ENCODE data around the gene C2CD3.
"Not testable (repeated sequence)": the region's sequence is repeated elsewhere in the genome, so short reads cannot be mapped to it uniquely, and the experiment has no call there.

Gene C2CD3

DNA sequence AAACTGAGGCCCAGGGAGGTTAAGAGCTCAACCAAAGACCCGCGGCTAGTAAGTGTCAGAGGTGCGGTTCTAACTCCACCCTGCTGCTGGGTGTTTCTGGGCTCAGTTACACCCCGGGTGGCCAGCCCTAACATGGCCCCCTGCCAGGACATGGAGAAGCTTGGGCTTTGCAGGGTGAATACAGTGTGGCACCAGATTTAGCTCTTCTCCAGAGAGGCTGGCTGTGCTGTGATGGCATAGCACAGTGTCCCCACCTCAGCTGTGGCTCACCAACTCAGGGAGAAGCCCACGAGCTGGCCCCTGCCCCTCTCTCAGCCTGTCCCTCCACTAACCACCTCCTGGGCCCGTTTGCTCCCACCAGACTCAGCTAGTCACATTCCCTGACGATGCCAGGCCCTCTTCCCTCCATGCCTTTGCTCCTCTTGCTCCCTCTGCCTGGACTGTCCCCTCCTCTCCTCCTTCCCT is 168.9 kb downstream of the C2CD3 start:
- no peak for DNase-seq

DNA sequence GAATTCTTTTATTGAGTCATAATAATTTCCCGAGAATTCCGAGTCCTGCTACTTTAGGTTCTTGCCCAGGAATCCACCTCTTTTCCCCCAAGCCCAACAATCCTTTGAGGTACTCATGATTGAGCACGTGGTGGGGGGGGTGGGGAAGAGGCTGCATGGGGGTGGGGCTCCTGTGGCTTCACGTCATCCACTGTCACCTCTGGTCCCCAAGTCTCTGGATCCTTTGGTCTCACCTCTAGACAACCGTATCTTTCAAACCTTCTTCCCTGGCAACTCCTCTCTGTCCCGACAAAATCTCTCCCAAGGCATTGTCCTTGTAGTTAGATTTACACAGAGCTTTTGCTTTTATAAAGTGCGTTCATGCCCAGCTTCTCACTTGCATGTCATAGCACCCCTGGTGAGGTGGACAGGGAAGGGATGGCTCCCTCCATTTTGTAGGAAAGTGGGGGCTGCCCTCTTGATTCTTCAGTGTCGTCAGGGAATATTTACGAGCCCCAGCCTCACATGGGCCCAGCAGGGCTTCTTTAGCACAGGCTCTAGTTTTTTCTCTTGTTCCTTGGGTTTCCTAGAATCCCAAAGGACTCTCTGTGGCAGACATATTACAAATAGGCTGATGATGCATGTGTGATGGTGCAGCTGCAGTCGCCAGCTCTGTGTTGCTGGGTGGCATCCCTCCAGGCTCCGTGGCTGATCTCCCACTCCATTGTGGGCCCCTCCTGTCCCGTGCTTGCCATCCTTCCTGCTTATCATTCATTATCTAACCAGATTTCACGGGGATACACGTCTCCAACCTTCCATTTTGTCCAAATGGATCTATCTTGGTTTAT is 170.3 kb downstream of the C2CD3 start:
- DNase-seq = no peak

DNA sequence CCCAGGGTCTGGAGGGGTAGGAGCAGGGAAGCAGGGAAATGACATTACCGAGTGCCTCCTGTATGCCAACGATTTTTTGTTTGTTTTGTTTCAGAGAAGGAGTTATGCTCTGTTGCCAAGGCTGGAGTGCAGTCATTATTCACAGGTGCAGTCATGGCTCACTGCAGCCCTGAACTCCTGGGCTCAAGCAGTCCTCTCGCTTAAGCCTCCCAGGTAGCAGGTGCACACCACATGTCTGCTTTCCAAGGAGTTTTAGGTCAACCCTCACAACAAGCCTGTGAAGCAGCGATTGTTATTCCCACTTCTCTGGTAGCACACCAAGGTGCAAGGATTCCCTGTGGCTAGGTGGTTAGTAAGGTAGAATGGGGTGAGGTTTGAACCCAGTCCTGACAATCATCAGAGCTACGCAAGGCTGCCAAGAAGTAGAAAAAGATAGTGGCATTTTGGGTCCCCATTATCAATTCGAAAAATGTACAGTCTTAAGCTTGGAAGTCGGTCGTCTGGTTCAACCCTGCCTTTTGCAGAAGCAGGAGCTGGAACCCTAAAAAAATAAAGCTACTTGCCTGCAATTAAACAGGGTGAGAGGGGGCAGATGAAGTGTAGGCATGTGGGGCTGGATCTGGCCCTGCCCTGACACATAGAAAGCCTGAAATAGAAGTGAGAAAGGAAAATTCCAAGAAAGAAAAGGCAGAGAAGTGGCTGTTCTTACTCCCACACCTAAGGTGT is 171.1 kb downstream of the C2CD3 start:
- no peak for DNase-seq

DNA sequence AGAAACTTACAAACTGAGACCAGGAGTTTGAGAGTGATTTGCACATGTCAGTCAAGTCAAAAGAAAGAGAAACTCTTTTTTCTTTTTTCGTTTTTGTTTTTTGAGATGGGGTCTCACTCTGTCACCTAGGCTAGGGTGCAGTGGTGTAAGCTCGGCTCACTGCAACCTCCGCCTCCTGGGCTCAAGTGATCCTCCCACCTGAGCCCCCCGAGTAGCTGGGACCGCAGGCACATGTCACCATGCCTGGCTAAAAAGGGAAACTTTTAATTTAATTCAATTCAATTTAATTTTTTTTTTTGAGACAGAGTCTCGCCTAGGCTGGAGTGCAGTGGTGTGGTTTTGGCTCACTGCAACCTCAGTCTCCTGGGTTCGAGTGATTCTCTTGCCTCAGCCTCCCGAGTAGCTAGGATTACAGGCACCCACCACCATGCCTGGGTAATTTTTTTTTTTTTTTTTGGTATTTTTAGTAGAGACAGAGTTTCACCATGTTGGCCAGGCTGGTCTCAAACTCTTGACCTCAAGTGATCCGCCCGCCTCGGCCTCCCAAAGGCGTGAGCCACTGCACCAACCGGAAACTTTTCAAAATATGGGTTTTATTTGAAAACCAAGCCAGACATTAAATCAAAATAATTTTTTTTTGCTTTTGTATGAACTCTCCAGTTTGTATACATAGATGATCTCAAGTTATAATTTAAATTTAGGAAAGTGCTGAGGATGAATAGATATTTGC is 171.8 kb downstream of the C2CD3 start:
- no peak for DNase-seq

DNA sequence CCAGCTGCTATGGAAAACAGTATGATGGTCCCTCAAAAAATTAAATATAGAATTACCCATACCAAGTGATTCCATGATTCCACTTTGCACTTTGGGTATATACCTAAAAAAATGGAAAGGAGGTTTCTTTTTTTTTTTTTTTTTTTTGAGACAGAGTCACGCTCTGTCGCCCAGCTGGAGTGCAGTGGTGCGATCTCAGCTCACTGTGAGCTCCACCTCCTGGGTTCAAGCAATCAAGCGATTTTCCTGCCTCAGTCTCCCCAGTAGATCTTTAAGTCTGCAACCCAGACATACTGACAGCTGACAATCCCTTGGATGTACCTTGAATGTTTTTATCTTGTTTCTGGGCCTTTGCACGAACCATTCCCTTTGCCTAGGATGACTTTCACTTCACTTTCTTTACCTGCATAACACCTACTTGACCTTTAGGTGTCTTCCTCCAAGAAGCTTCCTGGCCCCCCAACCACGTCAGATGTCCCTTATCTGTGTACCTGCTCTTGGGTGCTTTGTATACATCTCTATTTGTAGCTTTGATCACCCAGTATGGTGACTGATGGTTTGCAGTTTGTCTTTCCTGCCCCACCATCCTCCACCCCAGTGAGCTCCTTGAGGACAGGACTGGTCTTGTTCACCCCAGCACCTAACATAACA is 173.6 kb downstream of the C2CD3 start:
- no peak for DNase-seq

DNA sequence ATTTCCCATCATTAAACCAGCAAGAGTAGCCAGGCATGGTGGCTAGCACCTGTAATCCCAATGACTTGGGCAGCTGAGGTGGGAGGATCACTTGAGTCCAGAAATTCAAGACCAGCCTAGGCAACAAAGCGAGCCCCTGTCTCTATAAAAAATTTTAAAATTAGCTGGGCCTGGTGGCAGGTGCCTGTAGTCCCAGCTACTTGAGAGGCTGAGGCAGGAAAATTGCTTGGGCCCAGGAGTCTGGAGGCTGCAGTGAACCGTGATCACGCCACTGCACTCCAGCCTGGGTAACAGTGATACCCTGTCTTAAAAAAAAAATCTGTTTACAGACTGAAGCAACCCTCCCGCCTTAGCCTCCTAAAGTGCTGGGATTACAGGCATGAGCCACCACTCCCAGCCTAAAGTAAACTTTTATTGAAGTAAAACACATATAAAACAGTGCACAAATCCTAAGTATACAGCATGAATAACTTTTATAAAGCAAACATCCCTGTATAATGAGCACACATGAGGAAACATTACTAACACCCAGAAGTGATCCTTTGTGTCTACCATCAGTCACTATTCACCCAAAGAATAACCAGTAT is 174.5 kb downstream of the C2CD3 start:
- no peak for DNase-seq

DNA sequence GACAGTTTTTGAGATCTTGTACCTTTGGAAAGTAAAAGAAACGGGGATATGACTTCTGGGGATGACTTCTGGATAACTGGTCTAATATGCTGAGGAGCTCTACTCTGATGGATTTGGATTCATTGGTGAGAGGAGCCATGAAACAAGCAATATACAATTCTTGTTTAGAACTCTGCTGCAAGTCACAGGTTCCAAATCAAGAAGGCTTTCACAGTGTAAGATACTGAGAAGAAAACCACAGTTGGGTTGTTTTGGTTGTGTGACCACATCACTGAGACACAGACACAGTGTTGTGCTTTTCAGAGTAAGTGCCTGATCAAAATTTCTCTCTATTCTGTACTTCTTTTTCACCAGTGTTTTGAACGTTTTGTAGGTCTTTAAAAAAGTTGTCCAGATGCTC is 175.1 kb downstream of the C2CD3 start:
- DNase-seq = no peak

DNA sequence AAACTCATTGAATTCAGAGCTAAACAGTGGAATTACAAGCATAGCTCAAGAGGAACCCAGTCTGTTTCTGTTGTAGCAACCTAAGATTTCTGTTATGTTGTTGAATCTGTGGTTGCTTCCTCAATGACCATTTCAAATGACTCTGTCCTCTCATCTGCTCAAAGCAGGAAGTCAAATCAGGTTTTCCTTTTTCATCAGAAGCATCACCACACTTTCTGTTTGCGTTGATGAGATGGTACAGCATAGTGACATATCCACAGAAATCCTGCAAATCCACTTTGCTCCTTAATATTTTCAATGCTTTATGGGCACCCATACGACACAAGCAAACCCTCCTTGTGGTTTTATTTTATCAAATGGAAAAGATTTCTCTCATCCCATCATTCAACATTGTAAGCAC is 175.6 kb downstream of the C2CD3 start:
- DNase-seq = no peak

DNA sequence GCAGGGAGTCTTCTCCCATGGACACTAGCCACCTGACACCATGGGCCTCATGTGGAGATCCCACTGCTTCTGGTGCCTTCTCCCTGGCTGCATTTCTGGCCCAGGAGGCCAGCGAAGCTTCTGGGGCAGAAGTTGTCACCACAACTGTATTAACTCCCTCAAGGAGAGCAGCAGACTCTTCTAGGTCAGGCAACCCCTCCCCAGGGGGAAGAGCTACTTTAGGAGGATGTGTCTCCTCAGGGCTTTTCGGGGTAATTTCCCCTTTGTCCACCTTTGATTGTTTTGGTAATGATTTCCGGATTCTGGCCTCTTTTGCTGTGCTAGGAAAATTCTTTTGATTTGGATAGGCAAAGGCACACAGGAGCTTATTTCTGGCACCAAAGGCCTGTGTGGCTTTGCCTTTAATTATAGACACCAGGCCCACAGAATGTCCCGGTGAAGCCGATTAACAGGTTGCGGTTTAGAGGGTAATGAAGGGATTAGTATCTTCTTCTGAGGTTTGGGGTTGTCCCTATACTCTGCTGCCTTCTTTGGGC is 179.3 kb downstream of the C2CD3 start:
- no peak for DNase-seq

DNA sequence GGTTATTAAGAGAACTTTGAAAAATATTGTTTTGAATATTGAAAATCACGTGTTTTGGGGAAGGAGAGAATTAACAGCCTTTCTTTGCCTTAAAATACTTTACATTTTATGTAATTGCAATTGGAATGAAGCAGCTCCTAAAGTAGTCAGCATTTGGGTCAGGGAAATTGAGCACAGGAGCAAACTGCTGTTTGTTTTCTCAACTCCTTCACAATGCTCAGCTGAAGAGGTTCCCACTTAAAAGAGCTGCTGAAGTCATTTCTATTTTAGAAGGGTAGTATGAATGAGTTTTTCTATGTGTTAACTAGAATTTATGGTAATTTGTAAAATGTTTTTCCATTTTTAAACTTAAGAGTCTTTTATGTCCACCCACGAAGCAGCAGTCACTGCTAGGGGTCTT is 180.1 kb downstream of the C2CD3 start:
- no peak for DNase-seq

DNA sequence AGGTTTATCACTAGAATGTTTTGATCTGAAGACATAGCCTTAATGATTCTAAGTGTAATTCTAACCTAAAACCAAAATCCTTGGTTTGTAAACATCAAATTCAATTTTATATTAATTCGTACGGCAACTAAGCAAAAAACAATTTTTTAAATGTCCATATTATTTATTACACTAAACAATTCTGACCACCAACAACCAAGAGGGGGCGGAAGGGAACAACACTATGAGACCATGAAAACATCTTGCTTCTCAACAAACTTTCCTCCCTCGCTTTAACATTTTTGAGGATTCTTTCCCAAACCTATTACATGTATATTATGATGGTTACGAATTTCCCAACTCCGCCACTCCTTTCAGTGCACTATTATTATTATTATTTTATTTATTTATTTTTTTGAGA is 181.6 kb downstream of the C2CD3 start:
- DNase-seq = no peak

DNA sequence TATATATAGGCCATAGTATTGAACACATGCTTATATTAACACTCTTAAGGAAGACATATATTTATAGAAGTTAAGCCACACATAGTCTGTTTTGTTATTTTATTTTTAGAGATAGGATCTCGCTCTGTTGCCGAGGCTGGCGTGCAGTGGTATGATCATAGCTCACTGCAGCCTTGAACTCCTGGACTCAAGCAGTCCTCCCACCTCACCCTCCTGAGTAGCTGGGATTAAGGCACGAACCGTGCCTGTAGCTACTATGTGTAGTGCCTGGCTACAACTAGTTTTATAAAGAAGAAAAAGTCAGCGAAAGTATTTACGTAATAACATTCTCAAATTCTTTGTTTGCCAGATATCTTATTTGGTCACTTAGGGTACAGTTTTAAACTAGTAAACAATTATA is 182.6 kb downstream of the C2CD3 start:
- DNase-seq = no peak

DNA sequence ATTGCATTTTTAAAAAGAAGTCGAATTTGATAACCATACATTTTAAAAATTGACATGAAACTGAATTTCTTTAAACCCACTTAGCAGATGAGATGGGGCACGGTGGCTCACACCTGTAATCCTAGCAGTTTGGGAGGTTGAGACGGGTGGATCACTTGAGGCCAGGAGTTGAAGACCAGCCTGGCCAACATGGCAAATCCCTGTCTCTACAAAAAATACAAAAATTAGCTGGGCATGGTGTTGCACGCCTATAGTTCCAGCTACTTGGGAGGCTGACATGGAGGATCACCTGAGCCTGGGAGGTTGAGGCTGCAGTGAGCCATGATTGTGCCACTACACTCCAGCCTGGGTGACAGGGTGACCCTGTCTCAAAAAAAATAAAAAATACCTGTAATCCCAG is 185.1 kb downstream of the C2CD3 start:
- not testable (repeated sequence) for DNase-seq

DNA sequence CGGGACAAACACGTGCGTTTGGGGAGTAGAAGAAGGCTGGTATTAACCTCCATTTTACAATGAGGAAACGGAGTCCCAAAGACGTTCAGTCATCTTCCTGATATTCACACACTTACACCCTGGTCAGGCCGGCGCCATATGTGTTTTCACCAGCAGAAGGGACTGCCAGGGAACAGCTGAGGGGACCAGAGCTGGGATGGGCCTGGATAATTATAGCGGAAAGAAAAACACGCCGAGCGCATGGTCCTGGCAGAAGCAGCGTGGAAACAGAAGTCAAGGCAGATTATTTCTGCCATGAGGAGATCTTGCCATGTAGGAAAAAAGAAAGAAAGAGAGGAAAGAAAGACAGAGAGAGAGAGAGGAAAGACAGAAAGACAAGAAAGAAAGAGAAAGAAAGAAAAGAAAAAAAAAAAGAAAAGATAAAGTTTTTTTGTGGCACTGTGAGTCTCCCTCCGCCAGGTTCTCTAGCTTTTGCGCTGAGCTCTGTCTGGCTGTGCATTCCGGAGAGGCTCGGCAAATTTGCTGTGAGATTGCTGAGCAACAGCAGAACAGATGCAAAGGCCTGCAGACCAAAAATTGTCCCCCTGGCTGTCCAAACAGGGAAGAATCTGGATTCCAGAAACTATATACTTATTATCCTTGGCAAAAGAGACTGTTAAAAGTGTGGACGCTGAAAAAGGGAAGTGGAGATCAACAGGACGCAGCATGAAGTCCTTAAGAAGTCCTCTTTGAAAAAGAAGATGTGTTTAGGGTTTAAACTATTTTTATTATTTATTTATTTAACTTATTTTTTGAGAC is 186.9 kb downstream of the C2CD3 start:
- no peak for DNase-seq

DNA sequence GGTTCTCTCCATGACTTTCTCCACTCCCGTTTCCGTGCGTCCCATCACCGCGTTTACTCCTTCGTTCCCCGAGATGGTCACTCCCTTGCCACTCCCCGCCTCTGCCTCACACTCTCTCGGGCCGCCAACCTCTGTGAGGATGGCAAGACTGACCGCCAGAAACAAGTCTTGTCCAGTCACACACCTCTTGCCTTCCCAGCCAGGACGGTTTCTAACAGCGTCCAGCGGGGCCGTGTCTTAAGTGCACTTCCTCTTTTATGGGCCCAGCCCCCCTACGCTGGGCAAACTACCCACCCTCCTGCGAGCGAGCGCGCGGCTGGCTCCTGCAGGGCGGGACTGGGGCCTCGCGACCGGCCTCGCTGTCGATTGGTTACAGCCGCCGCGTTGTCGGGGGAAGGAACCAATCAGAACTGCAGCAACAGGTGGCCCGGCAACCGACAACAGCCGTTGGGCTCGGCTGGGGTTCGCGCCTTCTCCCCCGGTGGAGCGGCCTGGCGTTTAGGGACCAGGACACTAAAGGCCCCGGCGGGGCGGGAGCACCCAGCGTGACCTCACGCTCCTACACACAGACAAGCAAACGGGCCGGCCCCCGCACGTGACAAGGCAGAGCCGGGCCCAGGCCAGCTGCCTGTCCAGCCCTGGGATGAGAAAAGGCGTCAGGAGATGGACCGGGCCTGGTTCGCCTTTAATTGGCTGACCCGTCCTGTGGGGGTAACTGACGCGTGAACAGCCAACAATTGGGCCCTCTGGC is 187.6 kb downstream of the C2CD3 start:
- DNase-seq = peak; percentile 96

DNA sequence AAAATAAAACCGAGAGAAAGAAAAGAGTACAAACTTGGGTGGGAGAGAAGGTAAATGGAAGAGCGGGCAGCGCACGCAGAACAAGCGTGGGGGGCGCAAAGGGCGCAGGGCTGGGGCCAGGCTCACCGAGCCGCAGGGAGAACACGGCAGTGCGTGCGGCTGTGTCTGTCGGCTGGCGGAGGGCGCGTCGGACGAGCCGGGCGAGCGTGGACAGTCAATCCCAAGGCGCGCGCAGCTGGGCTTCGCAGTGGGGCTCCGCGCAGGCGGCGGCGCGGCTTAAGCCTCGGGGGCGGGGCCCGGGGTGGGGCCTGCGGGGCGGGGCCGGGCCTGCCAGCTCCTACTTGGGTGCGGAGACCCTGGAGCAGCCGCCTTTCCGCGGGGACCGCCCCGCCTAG is 188.2 kb downstream of the C2CD3 start, which contains the start of gene UCP2:
UCP2 (minus strand) TSS at position 249 of the 395 bp plus-strand sequence. CDS start 4,465 bp downstream, outside the sequence.
- peak; percentile 90 for DNase-seq

DNA sequence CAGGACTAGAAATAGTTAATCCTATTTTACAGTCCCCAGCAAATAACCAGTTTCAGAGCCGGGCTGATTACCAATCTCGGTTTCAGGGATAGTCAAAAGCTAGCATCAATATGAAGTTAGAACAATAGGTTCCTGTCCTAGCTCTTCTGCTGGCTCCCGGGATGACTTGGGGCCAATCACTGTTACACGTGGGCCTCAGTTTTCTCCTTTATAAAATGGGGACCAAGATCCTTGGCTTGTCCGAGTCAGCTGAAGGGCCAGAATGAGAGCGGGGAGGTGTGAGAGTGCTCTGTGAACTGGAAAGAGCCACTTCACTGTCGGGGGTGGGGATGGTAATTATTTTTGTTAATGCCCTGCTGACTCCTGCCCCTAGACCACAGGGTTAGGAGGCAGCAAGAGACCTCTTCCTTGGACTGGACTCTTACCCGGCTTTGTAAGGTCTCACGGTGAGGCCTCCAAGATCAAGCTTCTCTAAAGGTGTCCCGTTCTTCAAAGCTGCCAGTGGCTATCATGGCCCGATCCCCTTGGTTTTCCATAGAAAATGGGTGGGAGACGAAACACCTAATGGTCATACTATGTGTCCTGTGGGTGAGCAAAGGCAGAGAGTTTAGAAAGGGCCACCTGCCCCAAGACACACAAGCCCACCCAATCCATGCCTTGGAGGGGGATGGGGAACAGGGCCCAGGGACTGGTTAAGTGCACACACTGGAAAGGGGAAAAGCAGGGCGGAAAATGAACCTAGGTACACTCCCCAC is 189.6 kb downstream of the C2CD3 start:
- no peak for DNase-seq

DNA sequence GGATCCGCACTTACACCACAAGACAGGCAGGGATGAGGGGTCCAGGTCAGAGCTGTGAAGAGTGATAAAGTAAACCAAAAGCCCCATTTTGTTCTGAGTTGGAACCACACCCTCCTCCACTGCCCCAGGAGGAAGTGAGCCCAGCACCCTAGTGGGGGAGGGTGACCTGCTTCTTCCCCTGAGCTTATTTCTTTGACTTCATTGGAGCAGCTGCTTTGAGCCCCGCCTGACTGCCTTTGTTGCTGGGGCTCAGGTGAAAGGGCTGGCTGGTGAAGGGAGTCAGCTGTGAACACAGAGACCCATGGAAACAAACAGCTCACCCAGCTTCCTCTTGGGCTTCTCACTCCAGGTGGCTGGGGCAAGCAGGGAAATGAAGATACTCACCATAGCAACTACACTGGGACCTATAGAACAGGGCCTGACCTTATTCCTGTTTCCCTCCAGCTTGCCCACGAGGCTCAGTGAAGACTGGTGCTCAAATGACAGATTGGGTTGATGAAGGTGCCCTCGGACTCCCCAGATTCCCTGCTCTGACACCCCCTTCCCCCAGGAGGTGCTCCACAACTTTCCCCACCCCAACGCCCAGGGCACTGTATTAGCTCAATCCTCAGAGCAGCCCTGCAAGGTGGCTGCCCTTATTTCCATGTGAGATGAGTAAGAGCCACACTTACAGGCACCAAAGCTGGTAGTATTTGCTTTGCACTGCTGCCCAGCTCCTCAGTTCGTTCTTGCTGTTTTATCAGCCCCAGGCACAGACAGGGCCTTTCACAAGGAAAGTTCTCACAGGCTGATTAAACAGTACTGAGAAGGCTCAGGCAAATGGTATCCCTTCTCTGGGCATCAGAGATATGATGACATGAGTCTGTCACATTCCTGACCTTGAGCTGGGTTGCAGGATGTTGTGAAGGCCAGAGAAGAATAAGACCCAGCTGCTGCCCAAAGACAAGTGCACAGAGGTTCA is 190.5 kb downstream of the C2CD3 start:
- no peak for DNase-seq
